A549 (cell line): ENCODE results near the gene AMBN. TPM values are rescaled to one million over a fixed set of nuclear protein-coding genes. Genes with fewer than 3 reads are reported as not detected.

Source experiments
- ATAC-seq, 2 experiments: fragments of 200-7000 bp in 1 of 2; fragments of >200 bp in 1 of 2; cut with Nextera tagmentation in 1 of 2; cut with Tn5 transposase in 1 of 2; 3 replicates each; pipeline versions ENCODE4 v1.8.0 to v1.9.1; 2018 to 2020; ENCODE audit warnings: mild to moderate bottlenecking in 1 of 2, moderate library complexity in 1 of 2
- CTCF ChIA-PET: fragments of 300-600 bp; sonication (Branson Sonifier 250); formaldehyde crosslinking; extraction: SDS; loops from one replicate; lab custom pipeline; 2021; ENCODE audit warnings: antibody characterized with exemption, inconsistent platforms; lab: Yijun Ruan, JAX
- POLR2A ChIA-PET: fragments of 350-600 bp; formaldehyde crosslinking; extraction: SDS; loops from one replicate; lab custom pipeline; 2021; ENCODE audit warnings: antibody characterized with exemption, inconsistent platforms; lab: Yijun Ruan, JAX
- DNase-seq, 2 experiments: peaks; one replicate each; pipeline versions ENCODE4 v3.0.0 to v3.0.0-alpha.2; 2011 to 2016; ENCODE audit warnings: low read depth in 1 of 2, low spot score in 1 of 2
- FAIRE-seq: peaks from 2 replicates; lab custom pipeline; 2011; peaks lifted over from hg19 to GRCh38; lab: Jason Lieb, UNC
- H3K27ac ChIP-seq, 2 experiments: fragments of >200 bp; sonication (Bioruptor Twin); formaldehyde crosslinking; 3 replicates each; pipeline ENCODE4 v1.5.1; 2016 to 2017
- H3K4me1 ChIP-seq: fragments of >200 bp; sonication (Bioruptor Twin); formaldehyde crosslinking; 3 replicates; pipeline ENCODE4 v1.6.1; 2016
- H3K4me2 ChIP-seq: fragments of >200 bp; sonication (Bioruptor Twin); formaldehyde crosslinking; 3 replicates; pipeline ENCODE4 v1.6.1; 2016
- H3K4me3 ChIP-seq: fragments of >200 bp; sonication (Bioruptor Twin); formaldehyde crosslinking; 3 replicates; pipeline ENCODE4 v1.5.1; 2016
- H3K9me3 ChIP-seq: fragments of >200 bp; sonication (Bioruptor Twin); formaldehyde crosslinking; 3 replicates; pipeline ENCODE4 v1.6.1; 2016
- CBX2 ChIP-seq: fragments of 200-600 bp; sonication (generic); IDR thresholded peaks from 2 replicates; pipeline ENCODE4 v1.6.1; 2016; ENCODE audit warnings: low read depth, mild to moderate bottlenecking, borderline replicate concordance
- CEBPB ChIP-seq, 2 experiments: fragments of >200 bp in 1 of 2; sonication (Bioruptor Twin) in 1 of 2; formaldehyde crosslinking in 1 of 2; IDR thresholded peaks; 2 replicates each; pipeline ENCODE4 v1.6.1; 2012 to 2016
- CHD4 ChIP-seq: fragments of 200-600 bp; sonication (generic); IDR thresholded peaks from 2 replicates; pipeline ENCODE4 v1.6.1; 2016; ENCODE audit warnings: antibody characterized with exemption, mild to moderate bottlenecking, borderline replicate concordance
- FOXS1 ChIP-seq: fragments of 250-450 bp; sonication (Bioruptor Pico); IDR thresholded peaks from 2 replicates; pipeline ENCODE4 v1.5.0; 2020; ENCODE audit warnings: mild to moderate bottlenecking, moderate library complexity
- GATA3 ChIP-seq: IDR thresholded peaks from 2 replicates; pipeline ENCODE4 v1.6.1; 2012; ENCODE audit warnings: borderline replicate concordance
- HDAC2 ChIP-seq: fragments of 200-600 bp; sonication (generic); IDR thresholded peaks from 2 replicates; pipeline ENCODE4 v1.6.1; 2016
- HES2 ChIP-seq: fragments of >200 bp; sonication (Bioruptor Twin); formaldehyde crosslinking; IDR thresholded peaks from 2 replicates; pipeline ENCODE4 v1.6.1; 2016
- HOXB13 ChIP-seq: fragments of 250-450 bp; sonication (Bioruptor Pico); IDR thresholded peaks from 2 replicates; pipeline ENCODE4 v1.5.0; 2020; ENCODE audit warnings: low read depth, mild to moderate bottlenecking, moderate library complexity
- JUN ChIP-seq, 2 experiments: fragments of >200 bp; sonication (Bioruptor Twin); formaldehyde crosslinking; IDR thresholded peaks; 2 replicates in 1 of 2; 3 replicates in 1 of 2; pipeline ENCODE4 v1.6.1; 2016 to 2017
- MAFK ChIP-seq: fragments of 450-650 bp; IDR thresholded peaks from 2 replicates; pipeline ENCODE4 v1.6.1; 2014; ENCODE audit not compliant: partially characterized antibody
- MAX ChIP-seq: IDR thresholded peaks from 2 replicates; pipeline ENCODE4 v1.6.1; 2012
- PBX3 ChIP-seq: IDR thresholded peaks from 2 replicates; pipeline ENCODE4 v1.6.1; 2012
- PHF8 ChIP-seq: fragments of 200-600 bp; sonication (generic); IDR thresholded peaks from 2 replicates; pipeline ENCODE4 v1.6.1; 2016; ENCODE audit warnings: low read depth, mild to moderate bottlenecking, antibody characterized with exemption, moderate library complexity, borderline replicate concordance
- POLR2A ChIP-seq: IDR thresholded peaks from 2 replicates; pipeline ENCODE4 v1.6.1; 2012; ENCODE audit warnings: mild to moderate bottlenecking, low read length
- POLR2AphosphoS2 ChIP-seq: conservative IDR thresholded peaks from 2 replicates; pipeline ENCODE4 v1.6.1; 2012; ENCODE audit warnings: low read length, improper control_type of control experiment, inconsistent platforms
- SMC3 ChIP-seq: fragments of >200 bp; sonication (Bioruptor Twin); formaldehyde crosslinking; IDR thresholded peaks from 3 replicates; pipeline ENCODE4 v1.6.1; 2018; ENCODE audit warnings: inconsistent platforms
- TFCP2L1 ChIP-seq: fragments of 250-450 bp; sonication (Bioruptor Pico); IDR thresholded peaks from 2 replicates; pipeline ENCODE4 v1.5.0; 2021; ENCODE audit warnings: mild to moderate bottlenecking
- TP53 ChIP-seq: fragments of 250-450 bp; sonication (Bioruptor Pico); IDR thresholded peaks from 2 replicates; pipeline ENCODE4 v1.5.0; 2021; ENCODE audit warnings: mild to moderate bottlenecking, moderate library complexity
- ZC3H11A ChIP-seq: fragments of 450-650 bp; IDR thresholded peaks from 2 replicates; pipeline ENCODE4 v1.6.1; 2014; ENCODE audit warnings: antibody characterized with exemption, mild to moderate bottlenecking
- ZNF302 ChIP-seq: fragments of 250-450 bp; sonication (Bioruptor Pico); IDR thresholded peaks from 2 replicates; pipeline ENCODE4 v1.9.0; 2021; ENCODE audit warnings: inconsistent platforms, mild to moderate bottlenecking, moderate library complexity
- ZSCAN20 ChIP-seq: fragments of 250-450 bp; sonication (Bioruptor Pico); IDR thresholded peaks from 2 replicates; pipeline ENCODE4 v1.8.0; 2022; ENCODE audit warnings: mild to moderate bottlenecking, moderate library complexity
- WGBS: methylation state at CpG from one replicate; pipeline ENCODE4 v1.1.6; 2017; ENCODE audit errors: missing lambda C conversion rate; 5-methylcytosine and 5-hydroxymethylcytosine counted together
- polyA plus RNA-seq, 4 experiments: library from polyadenylated mRNA; depleted of rRNA in 3 of 4; stranded (reverse); fragments of >200 nt; fragmentation: RNase III in 1 of 4; extraction: RNeasy Plus Mini Kit Qiagen cat#74134 plus additional on column Dnase treatment in 1 of 4; gene quantifications; 2 replicates in 3 of 4; 3 replicates in 1 of 4; pipeline ENCODE4 v1.2.3, GENCODE V29; 2011 to 2017
- TF ChIP-seq, protein P1 (sequence below): fragments of >200 bp; sonication (Bioruptor Twin); formaldehyde crosslinking; IDR thresholded peaks from 3 replicates; pipeline ENCODE4 v1.5.1; 2016
- TF ChIP-seq, protein P2 (sequence below): IDR thresholded peaks from 2 replicates; pipeline ENCODE4 v1.6.1; 2012; ENCODE audit warnings: low read depth, borderline replicate concordance
- TF ChIP-seq, protein P3 (sequence below): fragments of >200 bp; sonication (Bioruptor Twin); formaldehyde crosslinking; IDR thresholded peaks from 3 replicates; pipeline ENCODE4 v1.6.1; 2016
- TF ChIP-seq, protein P4 (sequence below): fragments of 250-450 bp; sonication (Bioruptor Pico); IDR thresholded peaks from 2 replicates; pipeline ENCODE4 v1.5.0; 2020; ENCODE audit warnings: low read depth, mild to moderate bottlenecking, moderate library complexity

AMBN gene
- polyA plus RNA-seq, 2 of the 4 experiments (the other 2 are of a cell fraction), result not detected

- Histone ChIP-seq H3K4me1 (peaks cover 4% of the 10 kb centered on the region; the same call in 1 of the 3 replicates), H3K27ac (no peak overlapping the region), H3K4me2 (no peak overlapping the region), H3K4me3 (no peak overlapping the region), H3K9me3 (no peaks in the 10 kb centered on the region)
- TF ChIP-seq TFCP2L1 (CRISPR knock-in tag) (no peak), FOXS1 (CRISPR knock-in tag) (no peak), MAFK (no peak), POLR2AphosphoS2 (no peak), MAX (no peak), GATA3 (no peak), POLR2A (no peak), ZSCAN20 (CRISPR knock-in tag) (no peak), PBX3 (no peak), HOXB13 (CRISPR knock-in tag) (no peak), CHD4 (no peak), PHF8 (no peak), TP53 (CRISPR knock-in tag) (no peak), CEBPB (IDR thresholded peaks at IDR 0.05) (no peak)
- TF ChIP-seq, protein P1, sequence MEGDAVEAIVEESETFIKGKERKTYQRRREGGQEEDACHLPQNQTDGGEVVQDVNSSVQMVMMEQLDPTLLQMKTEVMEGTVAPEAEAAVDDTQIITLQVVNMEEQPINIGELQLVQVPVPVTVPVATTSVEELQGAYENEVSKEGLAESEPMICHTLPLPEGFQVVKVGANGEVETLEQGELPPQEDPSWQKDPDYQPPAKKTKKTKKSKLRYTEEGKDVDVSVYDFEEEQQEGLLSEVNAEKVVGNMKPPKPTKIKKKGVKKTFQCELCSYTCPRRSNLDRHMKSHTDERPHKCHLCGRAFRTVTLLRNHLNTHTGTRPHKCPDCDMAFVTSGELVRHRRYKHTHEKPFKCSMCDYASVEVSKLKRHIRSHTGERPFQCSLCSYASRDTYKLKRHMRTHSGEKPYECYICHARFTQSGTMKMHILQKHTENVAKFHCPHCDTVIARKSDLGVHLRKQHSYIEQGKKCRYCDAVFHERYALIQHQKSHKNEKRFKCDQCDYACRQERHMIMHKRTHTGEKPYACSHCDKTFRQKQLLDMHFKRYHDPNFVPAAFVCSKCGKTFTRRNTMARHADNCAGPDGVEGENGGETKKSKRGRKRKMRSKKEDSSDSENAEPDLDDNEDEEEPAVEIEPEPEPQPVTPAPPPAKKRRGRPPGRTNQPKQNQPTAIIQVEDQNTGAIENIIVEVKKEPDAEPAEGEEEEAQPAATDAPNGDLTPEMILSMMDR, result no peak
- TF ChIP-seq, protein P2, sequence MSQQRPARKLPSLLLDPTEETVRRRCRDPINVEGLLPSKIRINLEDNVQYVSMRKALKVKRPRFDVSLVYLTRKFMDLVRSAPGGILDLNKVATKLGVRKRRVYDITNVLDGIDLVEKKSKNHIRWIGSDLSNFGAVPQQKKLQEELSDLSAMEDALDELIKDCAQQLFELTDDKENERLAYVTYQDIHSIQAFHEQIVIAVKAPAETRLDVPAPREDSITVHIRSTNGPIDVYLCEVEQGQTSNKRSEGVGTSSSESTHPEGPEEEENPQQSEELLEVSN, result no peak
- ChIA-PET CTCF (no interaction called here), POLR2A (no interaction called here)
- DNase-seq, result no peak
- FAIRE-seq, result no peak
- no peak for ATAC-seq
- WGBS, result 76% methylated on average over 2 of the region's 2 CpGs
Measured at GRCh38 chr4:70619778-70620177, 27.7 kb downstream of the AMBN start.

DNA sequence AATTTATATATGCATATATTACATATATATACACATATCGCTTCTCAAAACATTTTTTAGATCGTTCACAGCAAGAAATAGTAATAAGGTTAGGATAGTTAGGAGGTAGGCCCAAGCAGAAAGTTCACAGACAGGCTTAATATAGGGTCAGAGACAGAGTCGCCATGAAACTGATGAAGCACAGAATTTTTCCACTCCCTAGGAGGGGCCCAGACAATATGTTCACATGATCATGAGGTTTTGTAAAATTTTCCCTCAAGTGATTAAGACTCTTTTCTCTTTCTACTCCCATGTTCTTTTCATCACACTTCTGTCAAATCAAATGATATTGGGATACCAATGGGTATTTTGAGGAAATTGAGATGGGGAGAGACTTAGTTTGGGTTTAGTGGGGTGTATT lies 31.3 kb downstream of the AMBN start:
- peaks cover 9% of the 10 kb centered on the region; the same call in 2 of the 3 replicates for H3K4me1 ChIP-seq
- CTCF ChIA-PET, result no interaction called here
- H3K4me3 ChIP-seq, result no peak overlapping the region
- POLR2A ChIA-PET, result no interaction called here
- ATAC-seq (no peak), DNase-seq (no peak), FAIRE-seq (no peak)
- no peak for TF ChIP-seq CBX2
- no peak for TF ChIP-seq JUN (IDR thresholded peaks at IDR 0.05)
- TF ChIP-seq MAFK, result no peak
- no peak for TF ChIP-seq ZC3H11A
- TF ChIP-seq SMC3, result no peak
- no peak for TF ChIP-seq POLR2A
- H3K27ac ChIP-seq, result no peak overlapping the region
- 84% methylated on average over 3 of the region's 3 CpGs for WGBS
- H3K4me2 ChIP-seq, result no peak overlapping the region; the same call in 2 of the 3 replicates
- no peaks in the 10 kb centered on the region for H3K9me3 ChIP-seq

GRCh38 chr4:70624226-70624793 lies 32.3 kb downstream of the AMBN start:
- TF ChIP-seq TFCP2L1 (CRISPR knock-in tag) (no peak), ZNF302 (no peak), FOXS1 (CRISPR knock-in tag) (no peak), HES2 (no peak), HDAC2 (no peak), ZC3H11A (no peak)
- TF ChIP-seq, protein P3, sequence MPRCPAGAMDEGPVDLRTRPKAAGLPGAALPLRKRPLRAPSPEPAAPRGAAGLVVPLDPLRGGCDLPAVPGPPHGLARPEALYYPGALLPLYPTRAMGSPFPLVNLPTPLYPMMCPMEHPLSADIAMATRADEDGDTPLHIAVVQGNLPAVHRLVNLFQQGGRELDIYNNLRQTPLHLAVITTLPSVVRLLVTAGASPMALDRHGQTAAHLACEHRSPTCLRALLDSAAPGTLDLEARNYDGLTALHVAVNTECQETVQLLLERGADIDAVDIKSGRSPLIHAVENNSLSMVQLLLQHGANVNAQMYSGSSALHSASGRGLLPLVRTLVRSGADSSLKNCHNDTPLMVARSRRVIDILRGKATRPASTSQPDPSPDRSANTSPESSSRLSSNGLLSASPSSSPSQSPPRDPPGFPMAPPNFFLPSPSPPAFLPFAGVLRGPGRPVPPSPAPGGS, result no peak
- TF ChIP-seq, protein P4, sequence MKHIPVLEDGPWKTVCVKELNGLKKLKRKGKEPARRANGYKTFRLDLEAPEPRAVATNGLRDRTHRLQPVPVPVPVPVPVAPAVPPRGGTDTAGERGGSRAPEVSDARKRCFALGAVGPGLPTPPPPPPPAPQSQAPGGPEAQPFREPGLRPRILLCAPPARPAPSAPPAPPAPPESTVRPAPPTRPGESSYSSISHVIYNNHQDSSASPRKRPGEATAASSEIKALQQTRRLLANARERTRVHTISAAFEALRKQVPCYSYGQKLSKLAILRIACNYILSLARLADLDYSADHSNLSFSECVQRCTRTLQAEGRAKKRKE (CRISPR knock-in tag), result no peak

More at GRCh38 chr4:70624226-70624793, 32.3 kb downstream of the AMBN start:
- POLR2A ChIA-PET, result no interaction called here
- Histone ChIP-seq H3K9me3 (no peaks in the 10 kb centered on the region), H3K4me1 (peaks cover 9% of the 10 kb centered on the region; the same call in 2 of the 3 replicates), H3K4me3 (no peak overlapping the region), H3K27ac (no peak overlapping the region), H3K4me2 (peak overlapping the region; percentile 27)
- DNase-seq, result peak in 1 of 2 experiments; percentile 25
- no peak; a peak in 1 of 6 replicates for ATAC-seq
- FAIRE-seq, result no peak
- CTCF ChIA-PET, result no interaction called here
- WGBS, result 12% methylated on average over 1 of the region's 1 CpG
